Nephron progenitor cell (in vitro differentiated cells): ENCODE measurements around the gene CCNL1.
A peak's percentile ranks its signal among the peaks of the same experiment; 100 is the strongest.
"Not testable (repeated sequence)": the region's sequence is repeated elsewhere in the genome, so short reads cannot be mapped to it uniquely, and the experiment has no call there.

Source experiments
- DNase-seq: peaks from one replicate; pipeline ENCODE4 v3.0.0; 2021
- H3K27ac Mint-ChIP-seq: 2 replicates; pipeline ENCODE4 v1.8.0; 2021; ENCODE audit warnings: mild to moderate bottlenecking, moderate library complexity, mixed read lengths
- H3K27me3 Mint-ChIP-seq: 2 replicates; pipeline ENCODE4 v1.8.0; 2021; ENCODE audit warnings: mild to moderate bottlenecking, low read depth, mixed read lengths; ENCODE audit not compliant: poor library complexity
- H3K36me3 Mint-ChIP-seq: 2 replicates; pipeline ENCODE4 v1.8.0; 2021; ENCODE audit warnings: low read depth, mixed read lengths
- H3K4me1 Mint-ChIP-seq: 2 replicates; pipeline ENCODE4 v1.8.0; 2021; ENCODE audit warnings: mixed read lengths
- H3K4me3 Mint-ChIP-seq: 2 replicates; pipeline ENCODE4 v1.8.0; 2021; ENCODE audit warnings: mild to moderate bottlenecking, moderate library complexity, mixed read lengths
- H3K9me3 Mint-ChIP-seq: 2 replicates; pipeline ENCODE4 v1.8.0; 2021; ENCODE audit warnings: mild to moderate bottlenecking, moderate library complexity, mixed read lengths
- CTCF ChIP-seq: fragments of 200-600 bp; sonication (generic); IDR thresholded peaks from 2 replicates; pipeline ENCODE4 v1.5.0; 2021; ENCODE audit warnings: antibody characterized with exemption

The CCNL1 gene

GRCh38 chr3:157174290-157174648 is 14.3 kb upstream of the CCNL1 start:
- no peak for TF ChIP-seq CTCF
- Mint-ChIP-seq H3K27ac (peak overlapping the region; percentile 94), H3K27me3 (peaks cover 7% of the 10 kb centered on the region), H3K4me3 (peak overlapping the region; percentile 93), H3K36me3 (peaks cover 24% of the 10 kb centered on the region), H3K4me1 (peaks cover 27% of the 10 kb centered on the region), H3K9me3 (peaks cover 24% of the 10 kb centered on the region)
- peak; percentile 26 for DNase-seq

GRCh38 chr3:157173343-157173742 is 13.4 kb upstream of the CCNL1 start:
- DNase-seq, H3K27me3 Mint-ChIP-seq: not testable (repeated sequence)
- peak overlapping the region; percentile 71 for H3K4me3 Mint-ChIP-seq
- peak overlapping the region; percentile 67 for H3K27ac Mint-ChIP-seq
- H3K4me1 Mint-ChIP-seq, result peaks cover 27% of the 10 kb centered on the region
- H3K36me3 Mint-ChIP-seq, result peaks cover 21% of the 10 kb centered on the region
- peaks cover 18% of the 10 kb centered on the region for H3K9me3 Mint-ChIP-seq

GRCh38 chr3:157172746-157173145 is 12.8 kb upstream of the CCNL1 start:
- Mint-ChIP-seq H3K36me3 (peaks cover 15% of the 10 kb centered on the region), H3K27me3 (peaks cover 7% of the 10 kb centered on the region), H3K9me3 (peaks cover 12% of the 10 kb centered on the region), H3K4me3 (peak overlapping the region; percentile 71), H3K4me1 (peaks cover 27% of the 10 kb centered on the region), H3K27ac (peak overlapping the region; percentile 67)
- DNase-seq, result no peak
- no peak for TF ChIP-seq CTCF

- TF ChIP-seq CTCF, result no peak
- H3K27ac Mint-ChIP-seq, result no peak overlapping the region
- no peaks in the 10 kb centered on the region for H3K9me3 Mint-ChIP-seq
- H3K4me3 Mint-ChIP-seq, result no peak overlapping the region
- H3K4me1 Mint-ChIP-seq, result peaks cover 15% of the 10 kb centered on the region
- H3K36me3 Mint-ChIP-seq, result no peaks in the 10 kb centered on the region
- DNase-seq, result no peak
- peaks cover 7% of the 10 kb centered on the region for H3K27me3 Mint-ChIP-seq
Observed at GRCh38 chr3:157170861-157171260, 10.9 kb upstream of the CCNL1 start.

GRCh38 chr3:157167371-157168042 is 7.6 kb upstream of the CCNL1 start:
- H3K9me3 Mint-ChIP-seq, result no peaks in the 10 kb centered on the region
- DNase-seq, result no peak
- H3K36me3 Mint-ChIP-seq, result peaks cover 8% of the 10 kb centered on the region
- peaks cover 7% of the 10 kb centered on the region for H3K27me3 Mint-ChIP-seq
- no peak overlapping the region for H3K27ac Mint-ChIP-seq
- no peak overlapping the region for H3K4me3 Mint-ChIP-seq
- H3K4me1 Mint-ChIP-seq, result peaks cover under 1% of the 10 kb centered on the region
- TF ChIP-seq CTCF, result no peak

GRCh38 chr3:157166561-157166960 is 6.6 kb upstream of the CCNL1 start:
- TF ChIP-seq CTCF, result no peak
- H3K9me3 Mint-ChIP-seq, result no peaks in the 10 kb centered on the region
- no peak overlapping the region for H3K4me3 Mint-ChIP-seq
- peaks cover 8% of the 10 kb centered on the region for H3K36me3 Mint-ChIP-seq
- H3K27ac Mint-ChIP-seq, result no peak overlapping the region
- no peak for DNase-seq
- H3K4me1 Mint-ChIP-seq, result peaks cover 4% of the 10 kb centered on the region
- H3K27me3 Mint-ChIP-seq, result peaks cover 7% of the 10 kb centered on the region
